ENCODE results near the gene GHR.

The GHR gene

GRCh38 chr5:42492974-42493373, 69.7 kb downstream of the GHR start:
- no peak overlapping the region for H3K4me3 ChIP-seq (ENCODE audit: low read depth, low read length)
- no peak for DNase-seq (ENCODE audit: low read depth, low spot score)
- ChIA-PET POLR2A (no interaction called here), CTCF (no interaction called here)
- TF ChIP-seq, protein P1, sequence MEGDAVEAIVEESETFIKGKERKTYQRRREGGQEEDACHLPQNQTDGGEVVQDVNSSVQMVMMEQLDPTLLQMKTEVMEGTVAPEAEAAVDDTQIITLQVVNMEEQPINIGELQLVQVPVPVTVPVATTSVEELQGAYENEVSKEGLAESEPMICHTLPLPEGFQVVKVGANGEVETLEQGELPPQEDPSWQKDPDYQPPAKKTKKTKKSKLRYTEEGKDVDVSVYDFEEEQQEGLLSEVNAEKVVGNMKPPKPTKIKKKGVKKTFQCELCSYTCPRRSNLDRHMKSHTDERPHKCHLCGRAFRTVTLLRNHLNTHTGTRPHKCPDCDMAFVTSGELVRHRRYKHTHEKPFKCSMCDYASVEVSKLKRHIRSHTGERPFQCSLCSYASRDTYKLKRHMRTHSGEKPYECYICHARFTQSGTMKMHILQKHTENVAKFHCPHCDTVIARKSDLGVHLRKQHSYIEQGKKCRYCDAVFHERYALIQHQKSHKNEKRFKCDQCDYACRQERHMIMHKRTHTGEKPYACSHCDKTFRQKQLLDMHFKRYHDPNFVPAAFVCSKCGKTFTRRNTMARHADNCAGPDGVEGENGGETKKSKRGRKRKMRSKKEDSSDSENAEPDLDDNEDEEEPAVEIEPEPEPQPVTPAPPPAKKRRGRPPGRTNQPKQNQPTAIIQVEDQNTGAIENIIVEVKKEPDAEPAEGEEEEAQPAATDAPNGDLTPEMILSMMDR (IDR thresholded peaks at IDR 0.05; ENCODE audit: insufficient read depth, low read length, missing control alignments), result no peak

DNA sequence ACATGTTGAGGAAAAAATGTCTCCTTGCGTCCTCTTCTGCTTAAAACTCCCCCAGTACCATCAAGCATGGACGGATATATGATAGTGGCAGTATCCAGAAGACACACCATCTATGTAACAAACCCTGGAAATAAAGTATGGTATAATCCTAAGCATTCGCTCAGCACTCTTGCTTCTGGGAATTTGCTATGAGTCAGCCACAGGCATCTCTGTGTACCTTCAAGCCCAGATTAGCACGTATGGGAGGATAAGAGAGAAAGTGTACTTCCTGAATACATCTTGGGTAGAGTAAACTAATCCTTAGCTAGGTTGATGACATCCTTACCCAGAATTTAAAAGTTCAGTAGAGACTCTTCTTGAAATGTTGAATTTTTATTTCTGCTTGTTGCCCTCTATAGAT, 71.2 kb downstream of the GHR start:
- no peak for DNase-seq (ENCODE audit: low read depth, low spot score)
- ChIA-PET CTCF (no interaction called here), POLR2A (no interaction called here)
- TF ChIP-seq, protein P1 (IDR thresholded peaks at IDR 0.05; ENCODE audit: insufficient read depth, low read length, missing control alignments), result no peak
- H3K4me3 ChIP-seq (ENCODE audit: low read depth, low read length), result no peak overlapping the region

DNA sequence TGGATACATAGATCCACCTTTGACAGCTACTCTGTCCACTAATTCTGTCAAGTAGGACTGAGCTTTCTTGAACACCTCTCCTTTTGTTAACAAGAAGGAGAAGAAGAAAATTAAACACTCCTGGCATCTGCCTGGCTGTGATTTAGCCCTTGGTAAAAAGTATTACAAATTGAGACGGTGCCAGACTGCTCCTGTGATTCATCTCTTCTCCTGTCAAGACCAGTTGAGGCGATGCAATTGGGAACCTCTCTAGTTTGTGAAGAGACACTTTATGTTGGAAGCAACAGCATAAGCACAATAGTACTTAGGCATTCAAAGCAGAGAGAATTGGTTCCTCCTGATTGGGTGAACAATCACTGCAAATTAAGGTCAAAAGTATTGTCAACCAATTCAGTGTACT, 72.7 kb downstream of the GHR start:
- POLR2A ChIA-PET, result no interaction called here

GRCh38 chr5:42496397-42497156, 73.3 kb downstream of the GHR start:
- POLR2A ChIA-PET, result no interaction called here
- CTCF ChIA-PET, result no interaction called here
- TF ChIP-seq, protein P1 (IDR thresholded peaks at IDR 0.05; ENCODE audit: insufficient read depth, low read length, missing control alignments), result no peak
- no peak for DNase-seq (ENCODE audit: low read depth, low spot score)
- no peak overlapping the region for H3K4me3 ChIP-seq (ENCODE audit: low read depth, low read length)

More for the DNA sequence above, 72.7 kb downstream of the GHR start:
- CTCF ChIA-PET, result no interaction called here
- TF ChIP-seq, protein P1 (IDR thresholded peaks at IDR 0.05; ENCODE audit: insufficient read depth, low read length, missing control alignments), result no peak
- no peak for DNase-seq (ENCODE audit: low read depth, low spot score)
- no peak overlapping the region for H3K4me3 ChIP-seq (ENCODE audit: low read depth, low read length)

GRCh38 chr5:42498000-42498399, 74.8 kb downstream of the GHR start:
- H3K4me3 ChIP-seq (ENCODE audit: low read depth, low read length), result no peak overlapping the region
- DNase-seq (ENCODE audit: low read depth, low spot score), result no peak
- TF ChIP-seq, protein P1 (IDR thresholded peaks at IDR 0.05; ENCODE audit: insufficient read depth, low read length, missing control alignments), result no peak
- ChIA-PET CTCF (no interaction called here), POLR2A (no interaction called here)

DNA sequence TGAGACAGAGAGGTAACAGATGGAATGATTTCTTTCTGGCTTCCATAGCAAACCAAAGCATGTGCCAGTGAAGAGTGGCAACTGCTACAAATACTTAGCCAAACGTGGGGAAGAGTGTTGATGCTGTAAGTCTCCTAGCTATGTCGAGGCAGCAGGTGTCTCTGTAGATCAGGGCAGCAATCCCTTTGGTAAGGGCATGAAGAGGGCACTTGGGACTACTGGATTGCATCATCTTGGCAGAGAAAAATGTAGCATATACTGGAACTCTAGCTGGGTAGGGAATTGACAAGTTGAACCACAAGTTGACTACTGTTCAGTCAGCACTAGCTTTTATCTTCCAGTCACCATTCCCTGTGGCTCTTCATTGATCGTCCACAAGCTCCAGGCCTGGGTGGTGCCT, 75.8 kb downstream of the GHR start:
- TF ChIP-seq, protein P1 (IDR thresholded peaks at IDR 0.05; ENCODE audit: insufficient read depth, low read length, missing control alignments), result no peak
- no peak overlapping the region for H3K4me3 ChIP-seq (ENCODE audit: low read depth, low read length)
- CTCF ChIA-PET, result no interaction called here
- no peak for DNase-seq (ENCODE audit: low read depth, low spot score)
- POLR2A ChIA-PET, result no interaction called here

Measured in AG04449 (cell line).